ENCODE data around the gene SFT2D1. TPM values are rescaled to one million over a fixed set of nuclear protein-coding genes. Genes with fewer than 3 reads are reported as not detected.

The SFT2D1 gene
- total and polyA plus RNA-seq, 2 of the 4 experiments (the other 2 are of a cell fraction) = 10.2 to 45.8 TPM

- in situ Hi-C loops (cut with MboI; ENCODE audit: low sequenced_read_pairs) = no loop called here
Observed at GRCh38 chr6:166293731-166294584, 48.4 kb downstream of the SFT2D1 start.

More at GRCh38 chr6:166293731-166294584, 48.4 kb downstream of the SFT2D1 start:
- ATAC-seq (ENCODE audit: low read depth) (no peak), DNase-seq (no peak)
- no peak overlapping the region for H2BK15ac ChIP-seq (ENCODE audit: low read depth, low read length)
- no peak overlapping the region for H2AFZ ChIP-seq (replicated peaks; ENCODE audit: low read length, poor library complexity)
- no peaks in the 10 kb centered on the region for H3K4me1 ChIP-seq (ENCODE audit: control insufficient read depth, insufficient read depth, low read length)
- no peak overlapping the region for H2BK20ac ChIP-seq (ENCODE audit: low read depth, low read length)
- ChIA-PET CTCF (no interaction called here), POLR2A (ENCODE audit: unreplicated experiment) (no interaction called here)
- no peaks in the 10 kb centered on the region for H3K79me1 ChIP-seq (ENCODE audit: low read depth in 1 of 2, low read length in 2 of 2)
- H3K36me3 ChIP-seq (ENCODE audit: control insufficient read depth, insufficient read depth, low read length) = no peaks in the 10 kb centered on the region
- no peak overlapping the region for H3K27ac ChIP-seq (ENCODE audit: insufficient read depth, low read length)
- no peaks in the 10 kb centered on the region for H4K20me1 ChIP-seq (ENCODE audit: insufficient read depth, low read length)
- no peak overlapping the region for H4K91ac ChIP-seq (ENCODE audit: insufficient read depth, low read depth, low read length)
- no peak overlapping the region for H3K14ac ChIP-seq (replicated peaks; ENCODE audit: low read depth, low read length)
- no peak overlapping the region for H3K23ac ChIP-seq (ENCODE audit: low read depth, low read length)
- no peaks in the 10 kb centered on the region for H3K9me1 ChIP-seq (ENCODE audit: insufficient read depth, low read length)
- no TSS peak for BruUV-seq (replicated peaks)
- WGBS, 2 experiments (ENCODE audit: extremely low coverage in 2 of 2, insufficient read length in 1 of 2) = 74% methylated on average over 8 of the region's 12 CpGs; no CpG with 5 or more reads in 1 of the 2 experiments
- no peak overlapping the region for H3K56ac ChIP-seq (ENCODE audit: extremely low read depth, insufficient read depth, low read length)
- H3K4me2 ChIP-seq (ENCODE audit: low read depth, low read length) = no peak overlapping the region
- no peak overlapping the region for H2BK120ac ChIP-seq (ENCODE audit: low read depth, low read length)
- H3K9me3 ChIP-seq (ENCODE audit: control insufficient read depth, insufficient read depth, low read length) = no peaks in the 10 kb centered on the region
- H4K5ac ChIP-seq (ENCODE audit: low read depth, low read length) = no peak overlapping the region
- TF ChIP-seq MXI1 (IDR thresholded peaks at IDR 0.05; ENCODE audit: borderline replicate concordance, low read depth, low read length) (no peak), ELK1 (IDR thresholded peaks at IDR 0.05; ENCODE audit: borderline replicate concordance, low read depth, low read length) (no peak), RAD21 (IDR thresholded peaks at IDR 0.05; ENCODE audit: low read length) (no peak), SMC3 (IDR thresholded peaks at IDR 0.05; ENCODE audit: low read depth, low read length) (no peak), POLR2A (IDR thresholded peaks at IDR 0.05; ENCODE audit: low read depth, low read length) (no peak), RFX5 (IDR thresholded peaks at IDR 0.05; ENCODE audit: low read depth, low read length) (no peak), MAFK (IDR thresholded peaks at IDR 0.05; ENCODE audit: low read depth, low read length) (no peak), MAZ (IDR thresholded peaks at IDR 0.05; ENCODE audit: borderline replicate concordance, low read depth, low read length) (no peak), FOS (IDR thresholded peaks at IDR 0.05; ENCODE audit: low read depth, low read length) (no peak), USF2 (IDR thresholded peaks at IDR 0.05; ENCODE audit: low read depth, low read length) (no peak), CTCF (conservative IDR thresholded peaks at IDR 0.05; ENCODE audit: low read depth, low read length) (no peak), NFE2L2 (IDR thresholded peaks at IDR 0.05; ENCODE audit: low read depth, low read length) (no peak)
- H3K27me3 ChIP-seq (ENCODE audit: control insufficient read depth, insufficient read depth, low read length) = peaks cover 13% of the 10 kb centered on the region
- no peak overlapping the region for H2AK5ac ChIP-seq (ENCODE audit: low read depth, low read length)
- no peak overlapping the region for H3K4ac ChIP-seq (ENCODE audit: low read depth, low read length)
- H3K18ac ChIP-seq (ENCODE audit: low read depth, low read length) = no peak overlapping the region
- intact Hi-C loops (cut with micrococcal nuclease) = no loop called here
- no peak overlapping the region for H3K9ac ChIP-seq (ENCODE audit: low read depth, low read length)
- H2BK5ac ChIP-seq (ENCODE audit: low read depth, low read length, poor library complexity, severe bottlenecking) = no peak overlapping the region
- no peak overlapping the region for H4K8ac ChIP-seq (ENCODE audit: low read depth in 2 of 2, low read length in 2 of 2)
- no peak overlapping the region for H2AK9ac ChIP-seq (replicated peaks; ENCODE audit: low read depth, low read length, poor library complexity)
- dilution Hi-C loops (cut with HindIII; ENCODE audit: low sequenced_read_pairs, unreplicated experiment) = no loop called here
- H3K4me3 ChIP-seq (ENCODE audit: insufficient read depth, low read depth, low read length) = no peak overlapping the region
